Measurements from ENCODE around the gene RILP. TPM values are rescaled to one million over a fixed set of nuclear protein-coding genes. Genes with fewer than 3 reads are reported as not detected.

RILP gene
- total and polyA plus RNA-seq, 2 of the 4 experiments (the other 2 are of a cell fraction): 3.9 to 6.0 TPM

DNA sequence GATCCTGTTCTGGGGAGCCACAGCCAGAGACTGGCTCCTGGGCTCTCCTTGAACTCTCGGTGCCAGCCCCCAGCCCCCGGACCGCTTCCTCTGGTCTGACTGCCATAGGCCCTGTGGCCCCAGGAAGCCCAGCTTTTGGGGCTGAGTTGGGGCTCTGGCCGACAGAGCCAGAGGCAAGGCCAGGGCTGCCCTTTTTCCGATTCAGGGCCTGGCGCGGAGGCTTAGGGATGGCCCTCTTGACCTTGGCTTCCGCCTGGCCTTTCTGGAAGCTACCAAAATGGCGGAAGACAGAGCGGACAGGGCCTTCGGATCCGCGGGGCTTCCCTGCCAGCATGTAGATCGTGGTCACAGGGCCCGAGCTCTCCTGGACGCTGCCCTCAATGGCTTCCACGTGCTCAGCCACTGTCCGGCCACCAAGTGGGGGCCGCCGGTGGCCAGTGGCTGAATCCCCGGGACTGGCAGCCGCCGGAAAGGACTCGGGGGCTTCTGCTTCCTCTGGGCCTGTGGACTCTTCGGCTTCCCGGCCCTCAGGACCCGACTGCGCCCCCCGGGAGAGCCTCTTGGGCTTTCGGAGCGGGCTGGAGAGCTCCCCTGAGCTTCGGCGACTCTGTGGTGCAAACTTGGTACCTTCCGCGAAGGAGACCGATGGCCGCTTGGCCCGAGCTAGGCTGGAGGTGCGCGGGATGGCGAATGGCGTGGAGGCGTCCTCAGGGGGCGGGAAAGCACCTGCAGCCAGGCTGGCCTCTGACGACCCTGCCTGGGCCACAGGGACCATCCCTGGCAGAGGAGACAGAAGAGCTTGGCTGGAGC is 14.6 kb downstream of the RILP start:
- Histone ChIP-seq H2AK5ac (ENCODE audit: low read depth, low read length) (no peak overlapping the region), H3K9me3 (ENCODE audit: control insufficient read depth, insufficient read depth, low read length) (no peaks in the 10 kb centered on the region), H3K79me1 (ENCODE audit: low read depth in 1 of 2, low read length in 2 of 2) (no peaks in the 10 kb centered on the region), H3K18ac (ENCODE audit: low read depth, low read length) (no peak overlapping the region), H4K5ac (ENCODE audit: low read depth, low read length) (no peak overlapping the region), H3K4ac (ENCODE audit: low read depth, low read length) (no peak overlapping the region), H3K4me2 (ENCODE audit: low read depth, low read length) (no peak overlapping the region), H2BK15ac (ENCODE audit: low read depth, low read length) (no peak overlapping the region), H3K27me3 (ENCODE audit: control insufficient read depth, insufficient read depth, low read length) (0 out of 2 replicates have a peak, but pooled peaks cover 5% of the 10 kb centered on the region), H3K27ac (ENCODE audit: insufficient read depth, low read length) (no peak overlapping the region), H4K20me1 (ENCODE audit: insufficient read depth, low read length) (no peaks in the 10 kb centered on the region), H3K23ac (ENCODE audit: low read depth, low read length) (no peak overlapping the region), H2AFZ (replicated peaks; ENCODE audit: low read length, poor library complexity) (no peak overlapping the region), H4K8ac (ENCODE audit: low read depth in 2 of 2, low read length in 2 of 2) (no peak overlapping the region), H2BK20ac (ENCODE audit: low read depth, low read length) (no peak overlapping the region), H4K91ac (ENCODE audit: insufficient read depth, low read depth, low read length) (no peak overlapping the region), H2BK5ac (ENCODE audit: low read depth, low read length, poor library complexity, severe bottlenecking) (no peak overlapping the region), H3K4me3 (ENCODE audit: insufficient read depth, low read depth, low read length) (no peak overlapping the region), H2AK9ac (replicated peaks; ENCODE audit: low read depth, low read length, poor library complexity) (no peak overlapping the region), H3K9me1 (ENCODE audit: insufficient read depth, low read length) (no peaks in the 10 kb centered on the region), H2BK120ac (ENCODE audit: low read depth, low read length) (no peak overlapping the region), H3K14ac (replicated peaks; ENCODE audit: low read depth, low read length) (no peak overlapping the region), H3K56ac (ENCODE audit: extremely low read depth, insufficient read depth, low read length) (no peak overlapping the region), H3K36me3 (ENCODE audit: control insufficient read depth, insufficient read depth, low read length) (no peaks in the 10 kb centered on the region), H3K9ac (ENCODE audit: low read depth, low read length) (no peak overlapping the region), H3K4me1 (ENCODE audit: control insufficient read depth, insufficient read depth, low read length) (no peaks in the 10 kb centered on the region)
- ATAC-seq (ENCODE audit: low read depth) (no peak), DNase-seq (no peak)
- dilution Hi-C loops (cut with HindIII; ENCODE audit: low sequenced_read_pairs, unreplicated experiment): no loop called here
- WGBS, 2 experiments (ENCODE audit: extremely low coverage in 2 of 2, insufficient read length in 1 of 2): 92% methylated on average over 23 of the region's 45 CpGs; no CpG with 5 or more reads in 1 of the 2 experiments
- intact Hi-C loops (cut with micrococcal nuclease): no loop called here
- in situ Hi-C loops (cut with MboI; ENCODE audit: low sequenced_read_pairs): no loop called here
- BruUV-seq (replicated peaks): no TSS peak
- TF ChIP-seq RAD21 (IDR thresholded peaks at IDR 0.05; ENCODE audit: low read length) (no peak), RCOR1 (IDR thresholded peaks at IDR 0.05; ENCODE audit: insufficient replicate concordance, low read length) (no peak), POLR2A (IDR thresholded peaks at IDR 0.05; ENCODE audit: low read depth, low read length) (no peak), MXI1 (IDR thresholded peaks at IDR 0.05; ENCODE audit: borderline replicate concordance, low read depth, low read length) (no peak), RFX5 (IDR thresholded peaks at IDR 0.05; ENCODE audit: low read depth, low read length) (no peak), NFE2L2 (IDR thresholded peaks at IDR 0.05; ENCODE audit: low read depth, low read length) (no peak), BHLHE40 (IDR thresholded peaks at IDR 0.05; ENCODE audit: low read depth, low read length) (no peak), MAFK (IDR thresholded peaks at IDR 0.05; ENCODE audit: low read depth, low read length) (no peak), CHD1 (IDR thresholded peaks at IDR 0.05; ENCODE audit: low read depth, low read length) (no peak), SMC3 (IDR thresholded peaks at IDR 0.05; ENCODE audit: low read depth, low read length) (no peak), MAZ (IDR thresholded peaks at IDR 0.05; ENCODE audit: borderline replicate concordance, low read depth, low read length) (no peak), FOS (IDR thresholded peaks at IDR 0.05; ENCODE audit: low read depth, low read length) (no peak), CEBPB (IDR thresholded peaks at IDR 0.05; ENCODE audit: low read depth, low read length) (no peak)
- TF ChIP-seq, protein P1, sequence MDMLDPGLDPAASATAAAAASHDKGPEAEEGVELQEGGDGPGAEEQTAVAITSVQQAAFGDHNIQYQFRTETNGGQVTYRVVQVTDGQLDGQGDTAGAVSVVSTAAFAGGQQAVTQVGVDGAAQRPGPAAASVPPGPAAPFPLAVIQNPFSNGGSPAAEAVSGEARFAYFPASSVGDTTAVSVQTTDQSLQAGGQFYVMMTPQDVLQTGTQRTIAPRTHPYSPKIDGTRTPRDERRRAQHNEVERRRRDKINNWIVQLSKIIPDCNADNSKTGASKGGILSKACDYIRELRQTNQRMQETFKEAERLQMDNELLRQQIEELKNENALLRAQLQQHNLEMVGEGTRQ (IDR thresholded peaks at IDR 0.05; ENCODE audit: low read depth, low read length): no peak
- TF ChIP-seq, protein P2, sequence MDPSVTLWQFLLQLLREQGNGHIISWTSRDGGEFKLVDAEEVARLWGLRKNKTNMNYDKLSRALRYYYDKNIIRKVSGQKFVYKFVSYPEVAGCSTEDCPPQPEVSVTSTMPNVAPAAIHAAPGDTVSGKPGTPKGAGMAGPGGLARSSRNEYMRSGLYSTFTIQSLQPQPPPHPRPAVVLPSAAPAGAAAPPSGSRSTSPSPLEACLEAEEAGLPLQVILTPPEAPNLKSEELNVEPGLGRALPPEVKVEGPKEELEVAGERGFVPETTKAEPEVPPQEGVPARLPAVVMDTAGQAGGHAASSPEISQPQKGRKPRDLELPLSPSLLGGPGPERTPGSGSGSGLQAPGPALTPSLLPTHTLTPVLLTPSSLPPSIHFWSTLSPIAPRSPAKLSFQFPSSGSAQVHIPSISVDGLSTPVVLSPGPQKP (IDR thresholded peaks at IDR 0.05; ENCODE audit: borderline replicate concordance, low read depth, low read length): no peak
- TF ChIP-seq, protein P3, sequence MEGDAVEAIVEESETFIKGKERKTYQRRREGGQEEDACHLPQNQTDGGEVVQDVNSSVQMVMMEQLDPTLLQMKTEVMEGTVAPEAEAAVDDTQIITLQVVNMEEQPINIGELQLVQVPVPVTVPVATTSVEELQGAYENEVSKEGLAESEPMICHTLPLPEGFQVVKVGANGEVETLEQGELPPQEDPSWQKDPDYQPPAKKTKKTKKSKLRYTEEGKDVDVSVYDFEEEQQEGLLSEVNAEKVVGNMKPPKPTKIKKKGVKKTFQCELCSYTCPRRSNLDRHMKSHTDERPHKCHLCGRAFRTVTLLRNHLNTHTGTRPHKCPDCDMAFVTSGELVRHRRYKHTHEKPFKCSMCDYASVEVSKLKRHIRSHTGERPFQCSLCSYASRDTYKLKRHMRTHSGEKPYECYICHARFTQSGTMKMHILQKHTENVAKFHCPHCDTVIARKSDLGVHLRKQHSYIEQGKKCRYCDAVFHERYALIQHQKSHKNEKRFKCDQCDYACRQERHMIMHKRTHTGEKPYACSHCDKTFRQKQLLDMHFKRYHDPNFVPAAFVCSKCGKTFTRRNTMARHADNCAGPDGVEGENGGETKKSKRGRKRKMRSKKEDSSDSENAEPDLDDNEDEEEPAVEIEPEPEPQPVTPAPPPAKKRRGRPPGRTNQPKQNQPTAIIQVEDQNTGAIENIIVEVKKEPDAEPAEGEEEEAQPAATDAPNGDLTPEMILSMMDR (conservative IDR thresholded peaks at IDR 0.05; ENCODE audit: low read depth, low read length): no peak
- CTCF ChIA-PET: no interaction called here
- POLR2A ChIA-PET (ENCODE audit: unreplicated experiment): no interaction called here

All from IMR-90 (cell line).